Hepatocyte (in vitro differentiated cells): ENCODE data around the gene GALT. TPM values are rescaled to one million over a fixed set of nuclear protein-coding genes. Genes with fewer than 3 reads are reported as not detected.

Experiments used
- DNase-seq: peaks from one replicate; pipeline ENCODE4 v3.0.0-alpha.2; 2016; ENCODE audit warnings: low spot score
- H2AFZ ChIP-seq: fragments of 200-600 bp; sonication (generic); 2 replicates; pipeline ENCODE4 v1.6.0; 2016; ENCODE audit warnings: antibody characterized with exemption, mild to moderate bottlenecking
- H3K27ac ChIP-seq: fragments of 200-600 bp; sonication (generic); 2 replicates; pipeline ENCODE4 v1.5.1; 2016; ENCODE audit warnings: mild to moderate bottlenecking
- H3K27me3 ChIP-seq: fragments of 200-600 bp; sonication (generic); 2 replicates; pipeline ENCODE4 v1.6.1; 2016
- H3K36me3 ChIP-seq: fragments of 200-600 bp; sonication (generic); replicated peaks from 2 replicates; pipeline ENCODE4 v1.5.1; 2016; ENCODE audit warnings: low read depth; ENCODE audit not compliant: insufficient read depth
- H3K4me1 ChIP-seq: fragments of 200-600 bp; sonication (generic); 2 replicates; pipeline ENCODE4 v1.5.1; 2016; ENCODE audit warnings: mild to moderate bottlenecking, moderate library complexity; ENCODE audit not compliant: insufficient read depth
- H3K4me2 ChIP-seq: fragments of 200-600 bp; sonication (generic); 2 replicates; pipeline ENCODE4 v1.6.0; 2016
- H3K4me3 ChIP-seq: fragments of 200-600 bp; sonication (generic); 2 replicates; pipeline ENCODE4 v1.5.1; 2016; ENCODE audit warnings: mild to moderate bottlenecking
- H3K79me2 ChIP-seq: fragments of 200-600 bp; sonication (generic); 2 replicates; pipeline ENCODE4 v1.6.0; 2017; ENCODE audit warnings: mild to moderate bottlenecking
- H3K9me2 ChIP-seq: fragments of 200-600 bp; sonication (generic); replicated peaks from 2 replicates; pipeline ENCODE4 v1.6.0; 2017; ENCODE audit warnings: mild to moderate bottlenecking; ENCODE audit not compliant: insufficient read depth
- H3K9me3 ChIP-seq: fragments of 200-600 bp; sonication (generic); 2 replicates; pipeline ENCODE4 v1.5.1; 2016; ENCODE audit warnings: low read depth, mild to moderate bottlenecking
- H4K20me1 ChIP-seq: fragments of 200-600 bp; sonication (generic); 2 replicates; pipeline ENCODE4 v1.6.0; 2016; ENCODE audit warnings: mild to moderate bottlenecking; ENCODE audit not compliant: insufficient read depth, poor library complexity, severe bottlenecking
- CTCF ChIP-seq: fragments of 200-600 bp; sonication (generic); IDR thresholded peaks from 2 replicates; pipeline ENCODE4 v1.5.1; 2016; ENCODE audit warnings: antibody characterized with exemption, mild to moderate bottlenecking; ENCODE audit not compliant: poor library complexity
- EZH2 ChIP-seq: fragments of 200-600 bp; sonication (generic); IDR thresholded peaks from 2 replicates; pipeline ENCODE4 v1.6.1; 2016; ENCODE audit warnings: antibody characterized with exemption, mild to moderate bottlenecking, borderline replicate concordance
- EZH2phosphoT487 ChIP-seq: fragments of 200-600 bp; sonication (generic); IDR thresholded peaks from one replicate; pipeline ENCODE4 v1.6.1; 2018; ENCODE audit warnings: antibody characterized with exemption, mild to moderate bottlenecking, low read depth, moderate library complexity; ENCODE audit not compliant: unreplicated experiment, severe bottlenecking
- WGBS: methylation state at CpG from one replicate; pipeline ENCODE4 v1.1.6; 2016; ENCODE audit warnings: low lambda C conversion rate; ENCODE audit errors: missing lambda C conversion rate; 5-methylcytosine and 5-hydroxymethylcytosine counted together
- polyA plus RNA-seq: library from polyadenylated mRNA; unstranded; fragments of >200 nt; fragmentation: Nextera tagmentation; extraction: Ambion mirVana; gene quantifications from 2 replicates; pipeline ENCODE4 v1.2.1, GENCODE V29; 2016
- total RNA-seq: library from RNA; depleted of rRNA; stranded (reverse); fragments of >200 nt; gene quantifications from 2 replicates; pipeline ENCODE4 v1.2.3, GENCODE V29; 2014

The GALT gene
- total and polyA plus RNA-seq, 2 experiments from 2014 or later: 46.1 to 121 TPM

- H3K4me3 ChIP-seq: peak within 1 kb of the TSS; percentile 23
- H3K36me3 ChIP-seq: no peaks in the 10 kb centered on the region
- H4K20me1 ChIP-seq: no peaks in the 10 kb centered on the region
- TF ChIP-seq EZH2 (peak; percentile 47), CTCF (no peak), EZH2phosphoT487 (no peak)
- peak; percentile 74 for DNase-seq
- H3K9me3 ChIP-seq: no peaks in the 10 kb centered on the region
- WGBS: 5% methylated on average over 27 of the region's 69 CpGs
- H3K27me3 ChIP-seq: peaks cover 69% of the 10 kb centered on the region
- no peak within 1 kb of the TSS for H2AFZ ChIP-seq
- no peaks in the 10 kb centered on the region for H3K9me2 ChIP-seq
- no peaks in the 10 kb centered on the region for H3K79me2 ChIP-seq
- H3K4me1 ChIP-seq: peaks cover 4% of the 10 kb centered on the region
- H3K27ac ChIP-seq: no peak within 1 kb of the TSS
- peak within 1 kb of the TSS; percentile 97 for H3K4me2 ChIP-seq
These were observed 17.6 kb upstream of the GALT start, which contains the start of gene ARID3C for GRCh38 chr9:34628656-34629490. TSS of gene ARID3C (minus strand) at chr9:34629066. CDS start at chr9:34628014, 1,052 bp downstream.

- Histone ChIP-seq H2AFZ (no peak overlapping the region), H3K9me2 (no peaks in the 10 kb centered on the region), H3K79me2 (no peaks in the 10 kb centered on the region), H4K20me1 (no peaks in the 10 kb centered on the region), H3K36me3 (no peaks in the 10 kb centered on the region), H3K4me2 (peak overlapping the region; percentile 97), H3K4me1 (peaks cover 4% of the 10 kb centered on the region), H3K4me3 (no peak overlapping the region), H3K27ac (no peak overlapping the region), H3K9me3 (no peaks in the 10 kb centered on the region), H3K27me3 (peaks cover 64% of the 10 kb centered on the region)
- no peak for DNase-seq
- no peak for TF ChIP-seq EZH2phosphoT487
- no peak for TF ChIP-seq CTCF
- no peak for TF ChIP-seq EZH2
- 48% methylated on average over 5 of the region's 5 CpGs for WGBS
These were observed 17.0 kb upstream of the GALT start for GRCh38 chr9:34629491-34629808.

- no peak for DNase-seq
- Histone ChIP-seq H3K36me3 (no peaks in the 10 kb centered on the region), H2AFZ (no peak overlapping the region), H4K20me1 (no peaks in the 10 kb centered on the region), H3K4me1 (peaks cover 4% of the 10 kb centered on the region), H3K9me3 (no peaks in the 10 kb centered on the region), H3K9me2 (no peaks in the 10 kb centered on the region), H3K27me3 (peaks cover 52% of the 10 kb centered on the region), H3K4me2 (no peak overlapping the region), H3K27ac (no peak overlapping the region), H3K4me3 (no peak overlapping the region), H3K79me2 (no peaks in the 10 kb centered on the region)
- 45% methylated on average over 5 of the region's 5 CpGs for WGBS
- no peak for TF ChIP-seq EZH2
- TF ChIP-seq EZH2phosphoT487: no peak
- TF ChIP-seq CTCF: no peak
These were observed 15.9 kb upstream of the GALT start for GRCh38 chr9:34630402-34631154.
